ENCODE data around the gene RFT1.

GRCh38 chr3:53051929-53052328, 78.3 kb downstream of the RFT1 start:
- TF ChIP-seq CTCF (IDR thresholded peaks at IDR 0.05; ENCODE audit: insufficient read depth, low read depth, low read length) = no peak
- TF ChIP-seq EZH2 (IDR thresholded peaks at IDR 0.05; ENCODE audit: insufficient read depth, low read length) = no peak
